ENCODE data around the gene SDF2.

- TF ChIP-seq IKZF1 (conservative IDR thresholded peaks at IDR 0.05) (no peak), ZBTB4 (CRISPR knock-in tag; IDR thresholded peaks at IDR 0.05) (no peak), GABPA (IDR thresholded peaks at IDR 0.05; ENCODE audit: low read depth) (no peak), KDM1A (IDR thresholded peaks at IDR 0.05; ENCODE audit: borderline replicate concordance) (no peak), NR2F1 (conservative IDR thresholded peaks at IDR 0.05) (no peak), CTCF (IDR thresholded peaks at IDR 0.05 in 2 of 3, conservative IDR thresholded peaks at IDR 0.05 in 1 of 3; ENCODE audit: control insufficient read depth in 2 of 3, extremely low read depth in 1 of 3, insufficient read depth in 1 of 3, low read depth in 3 of 3, low read length in 3 of 3) (no peak), POLR2A (IDR thresholded peaks at IDR 0.05; ENCODE audit: low read depth, low read length) (no peak), STAT3 (IDR thresholded peaks at IDR 0.05; ENCODE audit: low read depth, low read length) (no peak), JUND (IDR thresholded peaks at IDR 0.05; ENCODE audit: low read depth, low read length) (no peak)
Observed at GRCh38 chr17:28624148-28624547, 37.6 kb downstream of the SDF2 start.

All from GM12878 (cell line).